Epithelial cell of proximal tubule (primary cell): Measurements from ENCODE around the gene KCNT2. TPM values are rescaled to one million over a fixed set of nuclear protein-coding genes. Genes with fewer than 3 reads are reported as not detected.
"Not testable (repeated sequence)": the region's sequence is repeated elsewhere in the genome, so short reads cannot be mapped to it uniquely, and the experiment has no call there.

Experiments used
- DNase-seq: peaks from one replicate; pipeline ENCODE4 v3.0.0-alpha.2; 2011; ENCODE audit warnings: low read depth
- H3K4me3 ChIP-seq: 2 replicates; pipeline ENCODE4 v1.5.1; 2011; ENCODE audit warnings: low read depth, mild to moderate bottlenecking, low read length
- CTCF ChIP-seq: conservative IDR thresholded peaks from 2 replicates; pipeline ENCODE4 v1.5.1; 2012; ENCODE audit warnings: low read depth, mild to moderate bottlenecking, low read length
- total RNA-seq: library from RNA; depleted of rRNA; stranded (reverse); fragments of >200 nt; gene quantifications from 2 replicates; pipeline ENCODE4 v1.2.3, GENCODE V29; 2015

KCNT2 gene
- total RNA-seq, 1 donor from 2014 or later: 1.7 TPM

GRCh38 chr1:196517193-196517592 lies 91.0 kb downstream of the KCNT2 start:
- no peak overlapping the region for H3K4me3 ChIP-seq
- TF ChIP-seq CTCF: no peak
- DNase-seq: no peak

- no peak overlapping the region for H3K4me3 ChIP-seq
- no peak for DNase-seq
- no peak for TF ChIP-seq CTCF
Measured at GRCh38 chr1:196516373-196516772, 91.9 kb downstream of the KCNT2 start.

GRCh38 chr1:196515904-196516303 lies 92.3 kb downstream of the KCNT2 start:
- DNase-seq: no peak
- TF ChIP-seq CTCF: no peak
- H3K4me3 ChIP-seq: no peak overlapping the region

- no peak overlapping the region for H3K4me3 ChIP-seq
- TF ChIP-seq CTCF: no peak
- DNase-seq: no peak
Measured at GRCh38 chr1:196513821-196514220, 94.4 kb downstream of the KCNT2 start.

- no peak for TF ChIP-seq CTCF
Measured at GRCh38 chr1:196510451-196510850, 97.8 kb downstream of the KCNT2 start.

GRCh38 chr1:196504224-196504623 lies 104.0 kb downstream of the KCNT2 start:
- not testable (repeated sequence) for DNase-seq, H3K4me3 ChIP-seq

More at GRCh38 chr1:196510451-196510850, 97.8 kb downstream of the KCNT2 start:
- no peak overlapping the region for H3K4me3 ChIP-seq
- no peak for DNase-seq

- H3K4me3 ChIP-seq: no peak overlapping the region
- no peak for TF ChIP-seq CTCF
- DNase-seq: no peak
Measured at GRCh38 chr1:196502437-196502836, 105.8 kb downstream of the KCNT2 start.
